Lung (tissue), 16 donors: ENCODE data around the gene CHP2. TPM values are rescaled to one million over a fixed set of nuclear protein-coding genes. Genes with fewer than 3 reads are reported as not detected.

Source experiments
- ATAC-seq: fragments of 200-7000 bp; cut with Tn5 transposase; one replicate; pipeline ENCODE4 v1.9.1; 2020; ENCODE audit warnings: moderate number of reproducible peaks; ENCODE audit not compliant: insufficient read depth, low FRiP score
- DNase-seq, 3 donors: peaks; one replicate each; pipeline ENCODE4 v3.0.0-alpha.2; 2013 to 2017
- H3K27ac ChIP-seq, 2 donors: one replicate each; pipeline ENCODE4 v1.5.1; 2013; ENCODE audit warnings: mild to moderate bottlenecking in 2 of 2, moderate library complexity in 2 of 2, control low read depth in 1 of 2, inconsistent platforms in 1 of 2, low read depth in 1 of 2, low read length in 1 of 2
- H3K27me3 ChIP-seq, 3 donors: one replicate each; pipeline ENCODE4 v1.5.1; 2013; ENCODE audit warnings: low read length in 2 of 3; ENCODE audit not compliant: control insufficient read depth in 3 of 3, insufficient read depth in 3 of 3
- H3K36me3 ChIP-seq, 4 donors: one replicate each; pipeline ENCODE4 v1.5.1; 2013; ENCODE audit warnings: low read length in 4 of 4, mild to moderate bottlenecking in 1 of 4, moderate library complexity in 1 of 4; ENCODE audit not compliant: control insufficient read depth in 4 of 4, insufficient read depth in 4 of 4
- H3K4me1 ChIP-seq, 5 donors: one replicate each; pipeline ENCODE4 v1.5.1; 2013; ENCODE audit warnings: low read length in 5 of 5, mild to moderate bottlenecking in 2 of 5, moderate library complexity in 1 of 5; ENCODE audit not compliant: control insufficient read depth in 5 of 5, insufficient read depth in 5 of 5
- H3K4me3 ChIP-seq: one replicate; pipeline ENCODE4 v1.5.1; 2013; ENCODE audit warnings: mild to moderate bottlenecking, control low read depth, moderate library complexity
- H3K9ac ChIP-seq, 2 donors: one replicate each; pipeline ENCODE4 v1.5.1; 2013; ENCODE audit warnings: low read length in 2 of 2, control low read depth in 1 of 2; ENCODE audit not compliant: insufficient read depth in 1 of 2
- H3K9me3 ChIP-seq, 4 donors: one replicate each; pipeline ENCODE4 v1.5.1; 2013; ENCODE audit warnings: low read length in 3 of 4, mild to moderate bottlenecking in 1 of 4, moderate library complexity in 1 of 4; ENCODE audit not compliant: control insufficient read depth in 4 of 4, insufficient read depth in 3 of 4
- WGBS, 2 donors: extraction: QIAGEN DNeasy Blood & Tissue Kit; methylation state at CpG; one replicate each; pipeline ENCODE4 v1.1.7; 2013; 5-methylcytosine and 5-hydroxymethylcytosine counted together
- long read RNA-seq, 5 donors: transcript quantifications; one replicate each; lab custom pipeline, GENCODE V29; 2026
- polyA plus RNA-seq, 2 donors: library from polyadenylated mRNA; stranded (reverse); fragments of 200-250 nt; gene quantifications; one replicate each; pipeline ENCODE4 v1.2.1, GENCODE V29; 2013
- total RNA-seq, 2 donors: library from RNA; depleted of rRNA in 1 of 2; stranded (reverse); fragments of >200 nt in 1 of 2; gene quantifications; one replicate each; pipeline ENCODE4 v1.2.1, GENCODE V29; 2014 to 2021
- TF ChIP-seq, protein P1 (sequence below): IDR thresholded peaks from 2 replicates; pipeline ENCODE4 v1.5.1; 2012; ENCODE audit warnings: mild to moderate bottlenecking; ENCODE audit errors: control extremely low read depth, extremely low read depth
- donor health status: control.
- donor health status: control.
- donor health status: Bipolar disorder and iron deficiency.
- donor health status: healthy.
- donor health status: DM: yes; HTN: yes; CAD: no.

CHP2 gene
- total RNA-seq (1 to 10 TPM in 1 of 2 donors, not detected in 1; 2.0 TPM), polyA plus RNA-seq (under 1 TPM; 0.06 TPM)
- long read RNA-seq, donor 1: 0 reads
- long read RNA-seq, donor 2: 0 reads
- long read RNA-seq, donor 3, partial matches to known transcripts: 0 of 1 reads
- long read RNA-seq, donor 3, other reads (novel, unspliced or antisense): 0 of 1 reads
- long read RNA-seq, donor 4: 0 reads
- long read RNA-seq, donor 5: 0 reads

DNA sequence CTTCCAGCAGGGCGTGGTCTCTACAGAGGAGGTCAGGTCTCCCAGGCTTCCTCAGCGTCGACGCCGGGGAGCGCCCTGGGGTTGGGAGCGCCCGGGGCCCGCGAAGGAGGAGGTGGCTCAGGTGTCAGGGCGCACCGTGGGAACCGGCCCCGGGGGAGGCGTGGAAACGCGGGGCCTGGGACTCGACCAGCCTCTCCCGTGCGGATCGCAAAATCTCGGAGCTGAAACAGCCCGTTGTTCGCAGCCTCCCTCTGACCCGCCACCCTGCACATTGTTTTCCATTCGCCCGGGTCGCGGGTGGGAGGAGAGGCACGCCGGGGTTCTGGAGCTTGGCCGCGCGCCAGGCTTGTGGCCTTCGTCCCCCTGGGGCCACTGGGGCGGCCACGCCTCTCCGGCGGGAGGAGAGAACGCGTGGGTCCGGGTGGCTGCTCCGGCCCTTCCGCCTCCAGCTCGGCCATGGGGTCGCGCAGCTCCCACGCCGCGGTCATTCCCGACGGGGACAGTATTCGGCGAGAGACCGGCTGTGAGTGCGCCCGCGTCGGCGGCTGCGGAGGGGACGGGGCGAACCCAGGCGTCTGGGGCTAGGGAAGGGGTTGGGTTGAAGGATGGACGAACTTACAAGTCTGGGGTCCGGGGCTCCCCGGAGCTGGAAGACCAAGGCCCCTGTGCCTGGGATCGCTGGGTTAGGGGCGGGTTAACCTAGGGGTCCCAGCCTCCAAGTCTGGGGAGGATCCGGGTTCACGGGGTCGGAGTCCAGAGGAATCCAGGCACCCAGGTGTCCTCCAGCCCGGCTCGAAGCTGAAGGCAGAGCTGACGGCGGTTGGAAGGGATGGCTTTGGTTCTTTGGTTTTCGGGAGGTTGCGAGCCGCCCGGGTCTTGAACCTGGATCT is at the start of gene CHP2:
Gene CHP2 (plus strand): TSS at position 433 of the 890 bp plus-strand sequence. CDS start 24 bp downstream, at position 457.
- Histone ChIP-seq H3K27me3 (peaks cover 0 to 42% (median 14%) of the 10 kb centered on the region in 3 donors), H3K4me3 (no peak within 1 kb of the TSS), H3K4me1 (peaks cover 0 to 10% (median 0%) of the 10 kb centered on the region in 5 donors), H3K9ac (no peak within 1 kb of the TSS), H3K27ac (no peak within 1 kb of the TSS), H3K9me3 (peaks cover 0 to 7% (median 0%) of the 10 kb centered on the region in 4 donors), H3K36me3 (no peaks in the 10 kb centered on the region)
- 5 to 6% methylated on average over 79 to 80 of the region's 80 CpGs for WGBS, 2 donors
- no peak for ATAC-seq
- TF ChIP-seq, protein P1, sequence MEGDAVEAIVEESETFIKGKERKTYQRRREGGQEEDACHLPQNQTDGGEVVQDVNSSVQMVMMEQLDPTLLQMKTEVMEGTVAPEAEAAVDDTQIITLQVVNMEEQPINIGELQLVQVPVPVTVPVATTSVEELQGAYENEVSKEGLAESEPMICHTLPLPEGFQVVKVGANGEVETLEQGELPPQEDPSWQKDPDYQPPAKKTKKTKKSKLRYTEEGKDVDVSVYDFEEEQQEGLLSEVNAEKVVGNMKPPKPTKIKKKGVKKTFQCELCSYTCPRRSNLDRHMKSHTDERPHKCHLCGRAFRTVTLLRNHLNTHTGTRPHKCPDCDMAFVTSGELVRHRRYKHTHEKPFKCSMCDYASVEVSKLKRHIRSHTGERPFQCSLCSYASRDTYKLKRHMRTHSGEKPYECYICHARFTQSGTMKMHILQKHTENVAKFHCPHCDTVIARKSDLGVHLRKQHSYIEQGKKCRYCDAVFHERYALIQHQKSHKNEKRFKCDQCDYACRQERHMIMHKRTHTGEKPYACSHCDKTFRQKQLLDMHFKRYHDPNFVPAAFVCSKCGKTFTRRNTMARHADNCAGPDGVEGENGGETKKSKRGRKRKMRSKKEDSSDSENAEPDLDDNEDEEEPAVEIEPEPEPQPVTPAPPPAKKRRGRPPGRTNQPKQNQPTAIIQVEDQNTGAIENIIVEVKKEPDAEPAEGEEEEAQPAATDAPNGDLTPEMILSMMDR: no peak
- peak; percentile 6 to 22 (median 16) for DNase-seq

GRCh38 chr16:23705517-23705902 is 49.3 kb upstream of the CHP2 start:
- Histone ChIP-seq H3K4me1 (no peaks in the 10 kb centered on the region), H3K27ac (no peak overlapping the region), H3K9ac (no peak overlapping the region), H3K27me3 (peaks cover 0 to 2% (median 0%) of the 10 kb centered on the region in 3 donors), H3K36me3 (no peaks in the 10 kb centered on the region), H3K4me3 (no peak overlapping the region), H3K9me3 (peaks cover 0 to 17% (median 5%) of the 10 kb centered on the region in 4 donors)
- TF ChIP-seq, protein P1: no peak
- DNase-seq (no peak), ATAC-seq (no peak)
- 82 to 96% methylated on average over 2 of the region's 2 CpGs for WGBS, 2 donors

DNA sequence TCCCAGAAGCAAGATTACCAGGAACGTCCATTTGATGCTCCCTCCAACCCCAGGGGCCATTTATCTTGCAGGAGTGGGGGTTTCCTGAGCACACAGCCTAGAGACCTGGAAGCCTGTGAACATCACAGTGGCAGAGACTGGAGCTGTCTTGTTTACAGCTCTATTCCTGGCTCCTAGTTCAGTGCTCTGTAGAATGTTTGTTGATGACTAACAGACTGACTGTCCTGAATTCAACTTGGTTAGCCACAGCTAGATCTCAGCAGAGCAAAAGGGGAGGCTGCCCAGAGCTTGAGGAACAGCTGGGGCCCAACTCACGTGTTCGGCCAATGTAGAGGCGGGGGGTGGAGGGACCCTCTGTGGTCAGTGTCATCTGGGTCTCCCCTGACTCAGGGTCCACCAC is 48.4 kb upstream of the CHP2 start:
- Histone ChIP-seq H3K4me3 (no peak overlapping the region), H3K9ac (no peak overlapping the region), H3K27ac (no peak overlapping the region), H3K36me3 (no peaks in the 10 kb centered on the region), H3K4me1 (no peaks in the 10 kb centered on the region), H3K9me3 (peaks cover 0 to 22% (median 5%) of the 10 kb centered on the region in 4 donors), H3K27me3 (peaks cover 0 to 4% (median 0%) of the 10 kb centered on the region in 3 donors)
- TF ChIP-seq, protein P1: no peak
- no peak for ATAC-seq
- 82 to 83% methylated on average over 4 of the region's 4 CpGs for WGBS, 2 donors
- no peak for DNase-seq
